ENCODE data around the gene SETMAR. TPM values are rescaled to one million over a fixed set of nuclear protein-coding genes. Genes with fewer than 3 reads are reported as not detected.

SETMAR gene
- total RNA-seq, 2 donors from 2014 or later, result 7.9 to 16.1 TPM

- no peak for DNase-seq
Measured at GRCh38 chr3:4359805-4360502, 56.8 kb downstream of the SETMAR start.

GRCh38 chr3:4360817-4361216 lies 57.6 kb downstream of the SETMAR start:
- Histone ChIP-seq H3K4me3 (no peak overlapping the region), H3K27me3 (no peaks in the 10 kb centered on the region), H3K27ac (no peak overlapping the region), H3K36me3 (no peaks in the 10 kb centered on the region), H3K9me3 (no peaks in the 10 kb centered on the region), H3K4me1 (no peaks in the 10 kb centered on the region), H3K9ac (ENCODE audit: low read depth in 2 of 2, low read length in 2 of 2) (no peak overlapping the region)
- no peak for TF ChIP-seq CTCF (IDR thresholded peaks at IDR 0.05)
- intact Hi-C loops (cut with DNase I), result no loop called here
- no peak for DNase-seq

More at GRCh38 chr3:4359805-4360502, 56.8 kb downstream of the SETMAR start:
- no peaks in the 10 kb centered on the region for H3K27me3 ChIP-seq
- H3K9ac ChIP-seq (ENCODE audit: low read depth in 2 of 2, low read length in 2 of 2), result no peak overlapping the region
- H3K36me3 ChIP-seq, result no peaks in the 10 kb centered on the region
- H3K4me1 ChIP-seq, result no peaks in the 10 kb centered on the region
- no peaks in the 10 kb centered on the region for H3K9me3 ChIP-seq
- TF ChIP-seq CTCF (IDR thresholded peaks at IDR 0.05), result no peak
- H3K4me3 ChIP-seq, result no peak overlapping the region
- H3K27ac ChIP-seq, result no peak overlapping the region
- intact Hi-C loops (cut with DNase I), result no loop called here

- intact Hi-C loops (cut with DNase I), result no loop called here
- Histone ChIP-seq H3K27me3 (no peaks in the 10 kb centered on the region), H3K27ac (no peak overlapping the region), H3K36me3 (no peaks in the 10 kb centered on the region), H3K4me1 (no peaks in the 10 kb centered on the region), H3K9me3 (no peaks in the 10 kb centered on the region), H3K4me3 (no peak overlapping the region), H3K9ac (ENCODE audit: low read depth in 2 of 2, low read length in 2 of 2) (no peak overlapping the region)
- no peak for DNase-seq
- TF ChIP-seq CTCF (IDR thresholded peaks at IDR 0.05), result no peak
Measured at GRCh38 chr3:4362523-4362922, 59.4 kb downstream of the SETMAR start.

Other genes starting within 250 kb of the SETMAR start
- gene SUMF1, start 163.9 kb downstream of the SETMAR start, total RNA-seq, result 10 to 100 TPM; 37.6 to 43.9 TPM
- gene ITPR1, start 190.0 kb downstream of the SETMAR start, total RNA-seq, result 10 to 100 TPM in 1 of 2 donors, 1 to 10 TPM in 1; 7.0 to 18.2 TPM

Measured in colonic mucosa (tissue), 4 donors.